ENCODE measurements around the gene HYDIN.

Gene HYDIN

GRCh38 chr16:70766658-70767057 is 463.9 kb downstream of the HYDIN start:
- no peak for TF ChIP-seq ZFX (IDR thresholded peaks at IDR 0.05)
- TF ChIP-seq, protein P1, sequence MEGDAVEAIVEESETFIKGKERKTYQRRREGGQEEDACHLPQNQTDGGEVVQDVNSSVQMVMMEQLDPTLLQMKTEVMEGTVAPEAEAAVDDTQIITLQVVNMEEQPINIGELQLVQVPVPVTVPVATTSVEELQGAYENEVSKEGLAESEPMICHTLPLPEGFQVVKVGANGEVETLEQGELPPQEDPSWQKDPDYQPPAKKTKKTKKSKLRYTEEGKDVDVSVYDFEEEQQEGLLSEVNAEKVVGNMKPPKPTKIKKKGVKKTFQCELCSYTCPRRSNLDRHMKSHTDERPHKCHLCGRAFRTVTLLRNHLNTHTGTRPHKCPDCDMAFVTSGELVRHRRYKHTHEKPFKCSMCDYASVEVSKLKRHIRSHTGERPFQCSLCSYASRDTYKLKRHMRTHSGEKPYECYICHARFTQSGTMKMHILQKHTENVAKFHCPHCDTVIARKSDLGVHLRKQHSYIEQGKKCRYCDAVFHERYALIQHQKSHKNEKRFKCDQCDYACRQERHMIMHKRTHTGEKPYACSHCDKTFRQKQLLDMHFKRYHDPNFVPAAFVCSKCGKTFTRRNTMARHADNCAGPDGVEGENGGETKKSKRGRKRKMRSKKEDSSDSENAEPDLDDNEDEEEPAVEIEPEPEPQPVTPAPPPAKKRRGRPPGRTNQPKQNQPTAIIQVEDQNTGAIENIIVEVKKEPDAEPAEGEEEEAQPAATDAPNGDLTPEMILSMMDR (conservative IDR thresholded peaks at IDR 0.05), result no peak

DNA sequence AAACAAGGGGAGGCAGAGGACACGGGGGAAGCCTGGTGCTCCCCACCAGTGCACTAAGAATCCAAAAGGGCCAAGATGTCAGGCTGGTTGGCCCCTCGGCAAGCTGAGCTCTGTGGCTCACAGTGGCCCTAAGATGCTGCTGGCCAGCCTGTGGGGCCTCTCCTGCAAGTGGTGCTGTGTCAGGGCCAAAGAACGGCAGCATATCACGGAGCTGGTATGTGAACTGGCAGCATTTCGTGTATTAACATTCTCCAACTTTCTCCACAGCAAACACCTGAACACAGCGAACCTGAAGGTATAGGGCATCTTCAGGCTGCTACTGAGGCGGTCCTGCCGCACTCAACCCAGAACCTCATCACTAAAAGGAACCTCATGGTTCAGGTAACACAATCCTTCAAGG is 464.3 kb downstream of the HYDIN start:
- no peak overlapping the region for H3K27ac ChIP-seq
- no peak for TF ChIP-seq ZFX (IDR thresholded peaks at IDR 0.05)
- TF ChIP-seq, protein P1 (conservative IDR thresholded peaks at IDR 0.05), result no peak

More at GRCh38 chr16:70766658-70767057, 463.9 kb downstream of the HYDIN start:
- H3K27ac ChIP-seq, result no peak overlapping the region

GRCh38 chr16:70765491-70765890 is 465.0 kb downstream of the HYDIN start:
- no peak for TF ChIP-seq ZFX (IDR thresholded peaks at IDR 0.05)
- H3K27ac ChIP-seq, result no peak overlapping the region

DNA sequence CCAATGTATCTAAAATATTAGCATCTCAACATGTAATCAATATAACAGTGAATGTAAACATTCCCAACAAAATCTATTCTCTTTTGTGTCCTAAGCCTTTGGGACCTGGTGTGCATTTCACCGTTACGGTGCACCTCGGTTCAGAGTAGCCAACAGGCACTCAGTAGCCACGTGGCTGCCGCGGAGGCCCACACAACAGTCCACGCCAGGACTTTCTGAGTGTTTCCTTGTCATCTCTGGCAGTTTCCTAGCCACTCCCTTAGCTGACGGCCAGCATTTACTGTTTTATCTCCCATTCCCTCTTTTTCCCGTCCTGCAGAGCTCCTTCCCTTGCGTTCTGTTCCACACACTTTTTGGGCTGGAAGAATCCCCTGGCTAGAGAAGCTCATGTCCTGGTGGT is 465.9 kb downstream of the HYDIN start:
- no peak overlapping the region for H3K27ac ChIP-seq
- TF ChIP-seq ZFX (IDR thresholded peaks at IDR 0.05), result no peak
- TF ChIP-seq, protein P1 (conservative IDR thresholded peaks at IDR 0.05), result no peak

- TF ChIP-seq, protein P1 (conservative IDR thresholded peaks at IDR 0.05), result no peak
- H3K27ac ChIP-seq, result no peak overlapping the region
Observed at GRCh38 chr16:70760221-70760620, 470.3 kb downstream of the HYDIN start.

DNA sequence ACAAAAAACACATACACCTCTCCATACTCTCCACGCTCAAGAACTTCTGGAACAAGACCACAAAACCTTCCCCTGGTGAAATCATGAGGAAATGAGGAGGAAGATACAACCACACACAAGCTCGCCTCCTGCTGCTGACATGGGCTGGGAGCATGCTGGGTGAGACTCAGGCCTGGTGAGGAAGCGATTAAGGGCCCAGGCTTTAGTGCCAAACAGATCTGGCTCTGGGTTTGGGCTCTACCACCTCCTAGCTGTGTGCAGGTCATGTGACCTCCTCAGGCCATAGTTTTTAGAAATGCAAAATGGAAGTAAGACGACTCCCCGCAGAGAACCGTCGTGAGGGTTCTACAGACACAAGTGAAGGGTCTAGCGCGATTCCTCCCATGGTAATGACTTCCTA is 470.9 kb downstream of the HYDIN start:
- H3K27ac ChIP-seq, result no peak overlapping the region
- TF ChIP-seq, protein P1 (conservative IDR thresholded peaks at IDR 0.05), result no peak
- TF ChIP-seq ZFX (IDR thresholded peaks at IDR 0.05), result no peak

DNA sequence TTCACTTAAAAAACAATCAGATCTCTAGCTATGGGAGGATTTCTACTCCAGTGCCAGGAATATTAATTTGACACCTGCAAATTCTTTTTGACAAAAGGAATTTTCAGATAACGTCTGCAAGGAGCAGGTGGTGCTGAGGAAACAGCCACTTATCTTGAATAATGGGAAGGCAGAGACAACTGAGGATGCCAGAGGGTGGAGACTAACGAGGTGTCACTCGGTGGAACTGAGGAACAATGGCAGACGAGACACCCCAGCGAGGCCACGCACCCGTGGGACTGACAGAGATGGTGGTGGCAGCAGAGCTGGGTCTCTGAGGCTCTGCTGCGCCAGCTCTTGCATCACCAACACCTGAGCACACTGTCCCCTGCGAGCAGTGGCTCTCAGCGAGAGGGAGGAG is 471.7 kb downstream of the HYDIN start:
- TF ChIP-seq, protein P1 (conservative IDR thresholded peaks at IDR 0.05), result no peak
- no peak for TF ChIP-seq ZFX (IDR thresholded peaks at IDR 0.05)
- H3K27ac ChIP-seq, result no peak overlapping the region
